Measurements from ENCODE around the gene BRD2. TPM values are rescaled to one million over a fixed set of nuclear protein-coding genes. Genes with fewer than 3 reads are reported as not detected.
"Not testable (repeated sequence)": the region's sequence is repeated elsewhere in the genome, so short reads cannot be mapped to it uniquely, and the experiment has no call there.

Gene BRD2
- total RNA-seq, 4 donors from 2014 or later, result 97.5 to 130 (median 119) TPM

DNA sequence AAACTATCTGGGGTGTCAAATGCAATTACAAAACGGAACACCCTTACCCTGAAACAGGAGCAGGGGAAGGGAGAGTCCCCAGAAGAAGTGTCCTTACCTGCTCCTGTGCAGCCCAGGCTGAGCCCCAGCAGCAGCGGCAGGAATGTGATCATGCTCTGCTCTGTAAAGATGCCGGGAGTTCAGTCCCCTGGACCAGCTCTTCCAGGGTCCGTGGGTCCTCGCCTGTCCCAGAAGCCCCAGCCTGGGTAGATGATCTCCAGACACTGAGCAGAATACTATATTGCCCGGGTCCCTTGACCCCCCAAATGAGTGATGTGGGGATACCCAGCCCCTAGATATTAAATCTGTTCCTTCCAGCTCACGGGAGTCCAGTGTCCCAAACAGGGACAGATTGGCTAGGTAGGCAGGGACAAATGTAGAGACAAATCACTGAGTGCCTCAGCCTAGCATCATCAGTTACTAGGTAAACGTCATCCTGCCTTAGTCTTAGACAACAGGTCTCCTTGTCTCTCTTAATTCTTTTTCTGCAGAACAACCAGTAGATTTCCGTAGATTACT is 27.7 kb upstream of the BRD2 start, which contains the start of gene HLA-DMB:
HLA-DMB (minus strand) TSS at position 373 of the 558 bp plus-strand sequence; CDS start at position 152, 221 bp downstream.
- no peak within 1 kb of the TSS for H3K4me3 ChIP-seq (ENCODE audit: low read depth, poor library complexity, severe bottlenecking)
- DNase-seq (ENCODE audit: low spot score in 2 of 2), result peak in 1 of 2 donors; percentile 81
- TF ChIP-seq, protein P1, sequence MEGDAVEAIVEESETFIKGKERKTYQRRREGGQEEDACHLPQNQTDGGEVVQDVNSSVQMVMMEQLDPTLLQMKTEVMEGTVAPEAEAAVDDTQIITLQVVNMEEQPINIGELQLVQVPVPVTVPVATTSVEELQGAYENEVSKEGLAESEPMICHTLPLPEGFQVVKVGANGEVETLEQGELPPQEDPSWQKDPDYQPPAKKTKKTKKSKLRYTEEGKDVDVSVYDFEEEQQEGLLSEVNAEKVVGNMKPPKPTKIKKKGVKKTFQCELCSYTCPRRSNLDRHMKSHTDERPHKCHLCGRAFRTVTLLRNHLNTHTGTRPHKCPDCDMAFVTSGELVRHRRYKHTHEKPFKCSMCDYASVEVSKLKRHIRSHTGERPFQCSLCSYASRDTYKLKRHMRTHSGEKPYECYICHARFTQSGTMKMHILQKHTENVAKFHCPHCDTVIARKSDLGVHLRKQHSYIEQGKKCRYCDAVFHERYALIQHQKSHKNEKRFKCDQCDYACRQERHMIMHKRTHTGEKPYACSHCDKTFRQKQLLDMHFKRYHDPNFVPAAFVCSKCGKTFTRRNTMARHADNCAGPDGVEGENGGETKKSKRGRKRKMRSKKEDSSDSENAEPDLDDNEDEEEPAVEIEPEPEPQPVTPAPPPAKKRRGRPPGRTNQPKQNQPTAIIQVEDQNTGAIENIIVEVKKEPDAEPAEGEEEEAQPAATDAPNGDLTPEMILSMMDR (IDR thresholded peaks at IDR 0.05), result no peak
- TF ChIP-seq POLR2A (IDR thresholded peaks at IDR 0.05), result no peak
- intact Hi-C loops (cut with DNase I; ENCODE audit: low total_unique reads), result no loop called here
- WGBS, 2 donors, result 19 to 23% methylated on average over 8 to 9 of the region's 9 CpGs

DNA sequence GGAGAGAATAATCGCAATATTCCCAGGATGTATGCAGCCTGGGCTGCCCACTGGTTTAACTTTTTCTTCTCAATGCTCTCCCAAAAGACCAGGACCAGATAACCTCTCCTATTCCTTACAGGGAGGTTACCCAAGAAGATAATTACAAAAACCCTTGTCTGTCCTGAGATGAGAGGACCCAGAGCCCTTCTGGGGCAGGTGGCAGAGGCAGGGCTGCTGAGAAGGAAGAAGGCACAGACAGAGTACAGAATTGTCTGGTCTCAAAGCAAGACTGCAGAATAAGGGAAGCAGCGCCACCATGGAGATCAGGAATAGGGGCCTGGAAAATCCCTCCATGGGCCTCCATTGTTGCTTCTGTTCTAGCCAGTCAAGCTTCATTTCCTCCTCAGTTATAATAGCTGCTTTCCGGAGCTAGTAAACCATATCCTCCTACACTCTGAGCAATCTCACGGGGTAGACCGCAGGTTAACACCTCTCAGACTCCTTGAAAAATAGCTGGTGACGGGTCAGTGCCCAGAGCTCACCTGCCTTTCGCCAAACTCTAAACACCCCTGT is 27.1 kb upstream of the BRD2 start:
- no peak for DNase-seq (ENCODE audit: low spot score in 2 of 2)
- H3K4me3 ChIP-seq (ENCODE audit: low read depth, poor library complexity, severe bottlenecking), result no peak overlapping the region
- intact Hi-C loops (cut with DNase I; ENCODE audit: low total_unique reads), result no loop called here
- TF ChIP-seq, protein P1 (IDR thresholded peaks at IDR 0.05), result no peak
- no peak for TF ChIP-seq POLR2A (IDR thresholded peaks at IDR 0.05)
- 71 to 73% methylated on average over 7 of the region's 7 CpGs for WGBS, 2 donors

DNA sequence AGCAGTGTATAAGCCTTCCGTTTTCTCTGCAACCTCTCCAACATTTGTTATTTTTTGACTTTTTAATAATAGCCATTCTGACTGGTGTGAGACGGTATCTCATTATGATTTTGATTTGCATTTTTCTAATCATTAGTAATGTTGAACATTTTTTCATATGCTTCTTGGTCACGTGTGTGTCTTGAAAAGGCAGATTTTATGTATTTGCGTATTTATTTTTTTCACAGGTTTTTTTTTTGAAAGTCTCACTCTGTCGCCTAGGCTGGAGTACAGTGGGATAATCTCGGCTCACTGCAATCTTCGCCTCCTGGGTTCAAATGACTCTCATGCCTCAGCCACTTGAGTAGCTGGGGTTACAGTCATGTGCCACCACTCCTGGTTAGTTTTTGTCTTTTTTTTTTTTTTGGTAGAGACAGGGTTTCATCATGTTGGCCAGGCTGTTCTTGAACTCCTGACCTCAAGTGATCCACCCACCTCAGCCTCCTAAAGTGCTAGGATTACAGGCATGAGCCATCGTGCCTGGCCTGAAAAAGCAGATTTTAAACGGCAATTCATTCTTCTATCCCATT is 25.8 kb upstream of the BRD2 start:
- intact Hi-C loops (cut with DNase I; ENCODE audit: low total_unique reads); DNase-seq (ENCODE audit: low spot score in 2 of 2); H3K4me3 ChIP-seq (ENCODE audit: low read depth, poor library complexity, severe bottlenecking): not testable (repeated sequence)
- WGBS, 2 donors, result 89% methylated on average over 9 of the region's 9 CpGs

DNA sequence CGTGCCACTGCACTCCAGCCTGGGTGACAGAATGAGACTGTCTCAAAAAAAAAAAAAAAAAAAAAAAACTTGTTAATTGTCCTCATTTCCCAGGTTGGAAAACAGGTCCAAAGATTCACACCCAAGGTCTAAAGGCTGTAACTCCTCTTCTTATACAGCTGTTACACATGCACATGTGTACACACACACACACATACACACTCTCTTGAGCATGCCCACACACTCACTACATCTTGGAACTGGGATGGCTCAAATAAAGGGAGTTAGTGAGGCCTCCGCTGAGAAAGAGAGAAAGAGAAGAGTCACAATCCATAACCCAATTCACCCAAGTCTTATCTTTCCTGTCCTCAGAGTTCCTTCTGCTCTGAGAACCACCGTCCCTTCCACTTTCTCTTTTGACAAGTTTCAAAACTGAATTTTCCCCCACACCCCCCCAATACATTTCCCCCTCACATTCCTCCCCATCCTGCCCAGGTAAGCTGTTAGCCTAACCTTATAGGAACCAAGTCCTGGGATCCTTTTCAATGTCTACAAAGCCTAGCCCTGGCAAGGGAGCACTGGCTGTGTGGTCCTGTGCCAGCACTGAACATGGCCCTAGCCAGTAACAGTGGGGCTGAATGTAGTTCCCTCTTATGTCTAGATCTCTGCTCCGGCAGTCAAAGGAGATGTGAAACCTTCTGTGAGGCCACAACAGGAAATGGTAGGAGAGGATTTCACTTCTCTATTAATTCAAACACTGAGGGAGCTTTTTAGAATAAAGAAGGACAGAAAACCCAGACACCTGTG is 24.3 kb upstream of the BRD2 start:
- intact Hi-C loops (cut with DNase I; ENCODE audit: low total_unique reads), result no loop called here
- TF ChIP-seq, protein P1 (IDR thresholded peaks at IDR 0.05), result no peak
- TF ChIP-seq POLR2A (IDR thresholded peaks at IDR 0.05), result no peak
- WGBS, 2 donors, result 53 to 84% methylated on average over 4 of the region's 4 CpGs

DNA sequence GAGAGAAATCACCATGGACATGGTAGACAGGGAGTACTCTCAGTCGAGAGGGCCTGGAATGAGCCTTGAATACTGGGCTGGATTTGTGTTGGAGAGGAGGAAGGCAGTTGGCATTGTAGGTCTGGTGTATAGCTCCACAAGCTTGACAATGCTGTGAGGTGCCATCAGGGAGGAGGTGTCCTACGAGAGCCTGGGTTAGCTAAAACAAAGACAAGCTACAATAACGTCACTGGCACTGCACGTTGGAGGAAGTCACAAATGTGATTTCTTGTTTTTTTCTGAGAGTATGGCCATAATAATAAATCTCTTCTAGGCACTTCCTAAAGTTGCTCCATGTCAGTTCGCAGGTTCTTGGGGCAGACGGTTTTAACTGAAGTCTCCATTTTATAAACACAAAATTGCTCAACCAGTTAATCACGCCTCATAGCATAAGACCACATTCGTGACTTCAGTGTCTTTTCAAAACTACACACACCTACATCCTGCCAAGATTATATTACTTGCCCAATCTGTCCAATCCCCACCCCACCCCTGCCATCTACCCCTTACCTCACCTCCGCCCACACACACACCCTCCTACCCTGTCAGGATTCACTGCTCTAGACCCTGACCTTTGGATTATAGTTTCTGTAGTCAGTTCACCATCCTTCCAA is 23.2 kb upstream of the BRD2 start:
- TF ChIP-seq, protein P1 (IDR thresholded peaks at IDR 0.05), result no peak
- no peak for TF ChIP-seq POLR2A (IDR thresholded peaks at IDR 0.05)
- 80 to 86% methylated on average over 9 of the region's 9 CpGs for WGBS, 2 donors
- intact Hi-C loops (cut with DNase I; ENCODE audit: low total_unique reads), result no loop called here
- no peak for DNase-seq (ENCODE audit: low spot score in 2 of 2)
- H3K4me3 ChIP-seq (ENCODE audit: low read depth, poor library complexity, severe bottlenecking), result no peak overlapping the region

More for the DNA sequence above, 24.3 kb upstream of the BRD2 start:
- H3K4me3 ChIP-seq (ENCODE audit: low read depth, poor library complexity, severe bottlenecking), result no peak overlapping the region
- DNase-seq (ENCODE audit: low spot score in 2 of 2), result no peak

DNA sequence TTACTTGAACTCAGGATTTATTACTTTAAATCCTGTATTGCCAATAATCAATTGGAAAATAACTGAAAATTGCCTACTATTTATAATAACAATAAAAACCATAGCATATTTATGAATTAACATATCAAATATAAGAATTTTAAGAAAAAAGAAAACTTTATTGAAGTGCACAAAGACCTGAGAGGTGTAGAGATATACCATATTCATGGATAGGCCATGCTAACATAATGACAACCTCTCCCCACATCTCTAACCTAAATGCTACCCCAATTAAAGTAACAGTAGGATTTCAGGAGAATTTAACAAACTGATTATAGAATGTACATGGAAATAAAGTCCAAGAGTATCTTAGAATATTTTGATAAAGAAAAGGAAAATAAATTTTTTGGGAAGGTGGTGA is 22.4 kb upstream of the BRD2 start:
- TF ChIP-seq POLR2A (IDR thresholded peaks at IDR 0.05), result no peak
- TF ChIP-seq, protein P1 (IDR thresholded peaks at IDR 0.05), result no peak
- intact Hi-C loops (cut with DNase I; ENCODE audit: low total_unique reads), result no loop called here
- DNase-seq (ENCODE audit: low spot score in 2 of 2), result no peak
- H3K4me3 ChIP-seq (ENCODE audit: low read depth, poor library complexity, severe bottlenecking), result no peak overlapping the region
